Left lobe of liver (tissue), 2 donors: ENCODE data around the gene BRD7. TPM values are rescaled to one million over a fixed set of nuclear protein-coding genes. Genes with fewer than 3 reads are reported as not detected.

ENCODE experiments used
- ATAC-seq: fragments of 200-7000 bp; cut with Tn5 transposase; one replicate; pipeline ENCODE4 v1.9.1; 2020; ENCODE audit warnings: mild to moderate bottlenecking, moderate library complexity
- DNase-seq: peaks from one replicate; pipeline ENCODE4 v3.0.0-alpha.2; 2020; ENCODE audit warnings: low spot score
- total RNA-seq: library from RNA; stranded (reverse); gene quantifications from one replicate; pipeline ENCODE4 v1.2.1, GENCODE V29; 2021
- donor health status: DM: no; HTN: no; CAD: no; lungs with moderate emphysema.
- donor health status: DM: no; HTN: yes; CAD: no.

Gene BRD7
- total RNA-seq, 1 donor from 2014 or later, result 17.9 TPM

DNA sequence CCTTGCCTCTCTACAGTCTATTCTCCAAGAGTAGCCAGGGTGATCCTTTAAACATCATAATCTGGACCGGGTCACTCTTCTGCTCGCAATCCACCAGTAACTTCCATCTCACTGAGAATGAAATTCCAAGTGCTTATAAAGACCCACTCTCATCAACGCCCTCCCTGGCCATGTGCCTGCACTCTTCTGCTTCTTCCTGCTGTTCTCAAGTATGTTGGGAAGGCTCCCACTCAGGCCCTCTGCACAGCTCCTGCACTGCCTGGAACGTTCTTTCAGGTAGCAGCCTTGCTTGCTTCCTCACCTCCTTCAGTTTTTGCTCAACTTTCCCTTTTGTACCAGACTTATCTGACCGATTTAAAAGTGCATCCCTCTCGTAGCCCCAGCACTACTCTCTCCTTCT, 44.4 kb downstream of the BRD7 start:
- no peak for ATAC-seq
- no peak for DNase-seq

DNA sequence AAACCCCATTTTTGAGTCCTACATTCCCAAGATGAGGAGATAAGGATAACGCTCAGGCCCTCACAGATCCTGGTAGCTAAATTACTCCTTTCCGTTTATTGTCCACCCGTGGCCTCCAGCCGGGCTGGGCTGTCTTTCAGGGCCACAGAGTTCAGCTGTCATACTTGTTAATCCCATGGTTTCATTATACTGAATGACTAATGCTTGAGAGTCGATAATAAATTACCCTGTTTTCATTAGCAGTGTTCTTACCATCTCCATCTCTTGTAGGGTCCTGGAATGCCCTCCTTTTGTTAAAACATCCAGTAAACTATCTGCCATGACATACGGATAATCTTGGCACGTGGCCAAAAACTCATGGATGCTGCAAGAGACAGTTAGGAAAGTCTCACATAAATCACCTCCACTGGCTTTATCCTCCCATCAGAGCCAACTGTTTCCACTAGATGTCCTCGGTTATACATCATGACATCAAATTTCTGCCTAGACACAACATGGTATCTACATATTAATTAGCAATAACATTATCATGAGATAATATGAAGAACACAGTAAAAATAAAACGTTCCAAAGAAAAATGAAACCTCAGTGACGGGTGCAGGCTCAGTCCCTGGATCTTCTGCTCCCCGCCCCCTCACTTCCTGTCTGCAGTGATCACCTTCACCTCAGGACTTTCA, 45.3 kb downstream of the BRD7 start:
- ATAC-seq (peak; percentile 53), DNase-seq (no peak)

GRCh38 chr16:50322333-50322732, 46.5 kb downstream of the BRD7 start:
- ATAC-seq, result no peak
- DNase-seq, result no peak

GRCh38 chr16:50320310-50320709, 48.5 kb downstream of the BRD7 start:
- no peak for ATAC-seq
- DNase-seq, result no peak

- ATAC-seq (no peak), DNase-seq (no peak)
These were observed 49.8 kb downstream of the BRD7 start for GRCh38 chr16:50318796-50319578.

DNA sequence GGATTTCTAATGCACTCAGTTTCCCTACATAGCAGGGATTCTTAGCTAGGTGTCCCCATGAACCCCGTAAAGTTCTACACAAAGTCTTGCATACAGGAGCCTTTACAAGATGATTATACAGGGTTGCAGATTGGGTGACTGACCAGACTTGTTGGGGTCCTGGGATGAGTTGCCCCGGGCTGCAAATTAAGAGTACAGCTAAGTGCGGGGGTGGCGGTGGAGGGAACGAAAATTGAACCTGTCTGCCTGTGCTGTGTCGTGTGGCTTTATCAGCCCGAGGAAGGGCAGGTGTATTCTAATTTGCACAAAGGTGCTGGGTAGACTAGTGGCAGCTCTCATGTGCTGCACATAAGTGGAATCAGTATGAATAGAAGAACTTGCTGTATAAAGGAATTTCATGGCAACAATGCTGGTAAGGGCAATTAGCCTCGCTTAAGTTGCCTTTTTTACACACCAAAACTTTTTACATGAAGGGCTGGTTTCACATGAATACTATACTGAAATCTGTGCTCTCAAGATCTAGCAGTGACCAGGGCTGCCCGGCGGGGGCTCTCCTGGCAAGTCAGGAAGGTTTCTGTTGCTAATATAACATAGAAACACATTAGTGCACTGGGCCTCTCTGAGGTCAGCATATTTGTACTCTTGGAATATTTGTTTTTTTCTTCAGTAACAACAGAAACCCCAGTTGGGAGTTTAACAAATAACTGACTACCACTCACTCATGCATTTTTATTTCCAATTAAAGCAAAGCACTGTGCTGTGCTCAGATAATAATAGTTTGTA, 51.7 kb downstream of the BRD7 start:
- ATAC-seq (no peak), DNase-seq (no peak)

- no peak for ATAC-seq
- DNase-seq, result no peak
These were observed 52.5 kb downstream of the BRD7 start for GRCh38 chr16:50316102-50316847.

DNA sequence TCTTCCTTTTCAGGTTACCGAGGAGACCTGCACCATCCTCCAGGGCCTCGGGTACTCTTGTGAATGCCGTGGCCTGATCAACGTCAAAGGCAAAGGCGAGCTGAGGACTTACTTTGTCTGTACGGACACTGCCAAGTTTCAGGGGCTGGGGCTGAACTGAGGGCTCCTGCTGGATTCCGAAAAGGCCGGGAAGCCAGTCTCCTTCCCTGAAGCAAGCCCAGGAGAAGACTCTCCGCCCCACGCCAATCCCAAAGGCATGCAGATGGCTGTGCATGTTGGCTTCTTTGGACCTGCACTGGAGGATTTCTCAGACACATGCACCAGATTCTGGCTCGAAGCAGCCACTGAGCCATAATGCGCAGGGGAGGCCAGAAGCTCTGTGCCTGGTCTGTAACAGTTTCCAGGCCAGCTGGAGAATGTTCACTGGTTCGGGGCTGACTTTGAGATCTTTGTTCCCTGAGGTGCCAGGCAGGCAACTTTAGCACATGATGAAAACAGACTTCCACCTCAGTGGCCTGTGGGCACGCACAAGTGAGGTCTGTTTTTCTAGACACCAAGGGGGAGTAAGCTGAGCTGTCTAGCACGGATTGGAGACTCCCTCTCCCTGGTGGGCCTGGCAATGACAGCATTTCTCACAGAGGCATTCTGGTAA, 53.3 kb downstream of the BRD7 start:
- no peak for DNase-seq
- no peak for ATAC-seq

DNA sequence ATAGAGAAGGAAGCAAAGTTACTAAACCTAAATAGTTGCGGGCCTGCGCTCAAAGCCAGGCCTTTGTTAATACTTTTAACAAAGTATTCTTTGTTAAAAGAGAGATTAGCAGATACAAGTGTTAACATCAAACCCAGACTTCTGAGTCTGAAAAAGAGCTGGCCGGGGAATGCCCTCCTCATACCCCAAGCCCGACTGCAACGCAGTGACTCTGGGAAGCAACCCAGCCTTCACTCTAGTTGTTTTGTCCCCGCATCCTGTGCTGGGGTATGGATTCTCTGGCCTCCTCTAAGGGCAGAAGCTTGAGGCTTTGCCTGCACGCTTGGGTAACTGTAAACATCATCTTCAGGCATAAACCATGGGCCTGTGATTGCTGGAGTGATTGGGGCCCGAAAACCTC, 54.1 kb downstream of the BRD7 start:
- no peak for DNase-seq
- no peak for ATAC-seq

DNA sequence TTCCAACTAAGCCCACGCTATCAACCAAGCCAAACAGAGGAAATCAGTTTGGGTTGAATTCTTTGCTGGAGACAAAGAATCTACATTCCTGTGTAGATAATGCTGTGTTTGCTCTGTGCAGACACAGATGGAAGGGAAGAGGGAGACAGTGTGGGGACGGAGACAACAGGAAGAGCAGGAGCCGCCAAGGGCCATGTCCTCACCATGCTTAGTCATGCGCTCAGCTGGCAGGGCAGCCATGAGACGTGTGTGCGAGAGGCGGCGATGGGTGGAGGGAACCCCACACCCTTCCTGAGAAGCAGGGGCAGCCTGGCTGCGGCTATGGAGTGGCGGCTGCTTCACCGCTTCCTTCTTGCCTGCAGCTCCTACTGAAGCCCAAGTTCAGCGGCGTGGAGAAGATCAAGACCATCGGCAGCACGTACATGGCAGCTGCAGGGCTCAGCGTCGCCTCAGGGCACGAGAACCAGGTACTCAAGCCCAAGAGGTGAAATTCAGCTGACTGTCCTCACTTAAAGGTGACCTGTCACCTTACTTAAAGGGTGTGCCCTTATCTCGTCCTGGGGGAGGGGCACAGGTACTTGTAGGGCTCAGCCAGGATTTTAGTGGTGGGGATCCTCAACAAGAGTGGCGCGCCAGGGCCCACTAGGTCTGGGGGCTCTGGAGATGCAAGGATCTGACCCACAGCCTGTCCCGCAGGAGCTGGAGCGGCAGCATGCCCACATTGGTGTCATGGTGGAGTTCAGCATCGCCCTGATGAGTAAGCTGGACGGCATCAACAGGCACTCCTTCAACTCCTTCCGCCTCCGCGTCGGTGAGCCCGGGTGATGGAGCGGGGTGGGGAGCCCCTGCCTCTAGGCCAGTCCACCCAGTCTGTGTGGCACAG, 55.0 kb downstream of the BRD7 start:
- DNase-seq, result peak; percentile 48
- ATAC-seq, result peak; percentile 58

DNA sequence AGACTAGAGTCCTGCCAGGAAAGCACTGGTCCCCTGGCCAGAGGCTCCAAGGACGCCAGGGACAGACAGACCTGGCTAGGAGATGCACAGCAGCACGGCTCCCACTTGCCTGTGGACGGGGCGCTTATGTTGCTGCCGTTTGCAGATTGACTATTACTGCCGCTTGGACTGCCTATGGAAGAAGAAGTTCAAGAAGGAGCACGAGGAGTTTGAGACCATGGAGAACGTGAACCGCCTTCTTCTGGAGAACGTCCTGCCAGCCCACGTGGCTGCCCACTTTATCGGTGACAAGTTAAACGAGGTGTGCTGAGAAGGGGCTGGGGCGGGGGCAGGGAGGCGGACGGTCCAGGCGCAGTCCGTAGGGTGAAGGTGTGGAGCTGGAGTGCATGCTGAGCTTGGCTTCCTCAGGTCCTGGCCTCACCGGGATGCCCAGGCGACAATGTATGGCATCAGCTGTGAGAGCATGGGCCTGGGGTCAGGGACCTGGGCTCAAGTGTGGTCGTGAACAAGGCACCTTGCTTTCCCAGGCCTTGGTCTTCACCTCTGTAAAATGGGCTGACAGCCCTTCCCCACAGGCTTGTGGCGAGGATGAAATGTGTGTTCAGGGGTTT, 56.8 kb downstream of the BRD7 start:
- DNase-seq, result no peak
- peak; percentile 7 for ATAC-seq

- ATAC-seq (no peak), DNase-seq (no peak)
These were observed 57.7 kb downstream of the BRD7 start for GRCh38 chr16:50311134-50311528.

GRCh38 chr16:50310308-50311133, 58.3 kb downstream of the BRD7 start:
- peak; percentile 45 for DNase-seq
- ATAC-seq, result peak; percentile 16

DNA sequence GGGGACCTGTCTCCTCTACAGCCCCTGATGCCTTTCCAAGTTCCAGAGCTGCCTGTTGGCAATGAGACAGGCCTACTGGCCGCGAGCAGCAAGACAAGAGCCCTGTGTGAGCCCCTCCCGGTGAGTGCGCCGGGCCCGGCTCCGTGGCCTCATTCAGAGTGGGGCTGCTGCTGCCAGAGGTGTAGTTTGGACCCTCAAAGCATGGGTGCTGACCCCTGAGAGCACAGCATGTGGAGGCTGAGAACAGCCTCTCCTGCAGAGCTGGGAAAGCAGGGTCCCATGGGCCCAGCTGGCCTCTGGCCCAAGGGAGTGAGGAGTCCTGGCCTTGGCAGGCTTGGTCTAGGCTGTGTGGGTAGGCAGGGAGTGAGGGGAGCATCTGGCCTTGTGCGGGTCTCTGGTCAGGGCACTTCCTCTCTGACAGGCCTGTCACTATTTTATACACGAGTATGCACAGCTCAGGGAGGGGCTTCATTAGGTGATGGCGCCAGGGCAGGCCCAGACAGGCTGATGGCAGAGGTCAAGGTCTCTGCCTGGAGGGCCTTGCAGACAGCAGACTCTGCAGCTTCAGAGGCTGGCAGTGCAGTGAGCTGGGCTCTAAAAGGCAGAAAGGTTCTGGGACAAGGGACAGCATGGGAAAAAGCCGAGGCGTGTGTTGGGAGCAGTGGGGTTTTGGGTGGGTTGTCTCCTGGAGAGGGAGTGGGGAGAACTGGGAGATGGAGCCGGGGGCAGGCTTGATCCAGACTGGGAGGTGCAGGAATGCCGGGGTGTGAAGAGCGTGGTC, 59.1 kb downstream of the BRD7 start:
- ATAC-seq, result no peak
- no peak for DNase-seq

GRCh38 chr16:50309156-50309526, 59.6 kb downstream of the BRD7 start:
- DNase-seq (peak; percentile 33), ATAC-seq (no peak)

- peak; percentile 38 for DNase-seq
These were observed 60.4 kb downstream of the BRD7 start for GRCh38 chr16:50308237-50308965.

DNA sequence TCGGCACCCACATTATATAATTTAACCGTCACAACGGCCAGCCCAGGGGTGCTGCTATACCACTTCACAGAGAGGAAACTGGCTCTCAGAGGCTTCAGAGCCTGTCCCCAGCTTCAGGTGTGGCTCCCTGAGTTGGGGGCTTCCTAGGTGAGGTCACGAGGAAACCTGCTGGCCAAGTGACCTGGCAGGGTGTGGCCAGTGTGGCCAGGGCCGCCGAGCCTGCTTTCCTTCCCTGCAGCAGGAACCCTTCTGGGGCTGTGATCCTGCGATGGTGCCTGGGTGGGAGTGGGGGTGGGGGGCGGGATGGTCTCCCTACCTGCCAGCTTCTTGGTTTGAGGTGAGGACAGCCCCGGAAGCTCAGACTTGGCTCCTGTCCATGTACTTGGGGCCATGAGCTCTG, 62.5 kb downstream of the BRD7 start:
- peak; percentile 40 for DNase-seq
- no peak for ATAC-seq

More at GRCh38 chr16:50308237-50308965, 60.4 kb downstream of the BRD7 start:
- ATAC-seq, result no peak
